GM21423 (cell line): ENCODE data around the gene SEMA3D.
A peak's percentile ranks its signal among the peaks of the same experiment; 100 is the strongest.

Experiments
- ATAC-seq: cut with Tn5 transposase; IDR thresholded peaks from one replicate; pipeline ENCODE4 v1.9.1; 2021; ENCODE audit warnings: mild to moderate bottlenecking, moderate library complexity; ENCODE audit not compliant: unreplicated experiment

SEMA3D gene

GRCh38 chr7:85184599-85185423 lies 2.0 kb downstream of the SEMA3D start:
- ATAC-seq = no peak

- no peak for ATAC-seq
Observed at GRCh38 chr7:85183296-85183695, 3.6 kb downstream of the SEMA3D start.

- no peak for ATAC-seq
Observed at GRCh38 chr7:85178531-85179298, 8.1 kb downstream of the SEMA3D start.

- ATAC-seq = no peak
Observed at GRCh38 chr7:85177316-85177715, 9.5 kb downstream of the SEMA3D start.

- ATAC-seq = no peak
Observed at GRCh38 chr7:85176197-85176596, 10.7 kb downstream of the SEMA3D start.

GRCh38 chr7:85175217-85175616 lies 11.6 kb downstream of the SEMA3D start:
- ATAC-seq = no peak

- ATAC-seq = no peak
Observed at GRCh38 chr7:85172530-85172941, 14.3 kb downstream of the SEMA3D start.

- no peak for ATAC-seq
Observed at GRCh38 chr7:85167636-85168035, 19.2 kb downstream of the SEMA3D start.

- ATAC-seq = no peak
Observed at GRCh38 chr7:85165263-85165662, 21.6 kb downstream of the SEMA3D start.

- ATAC-seq = no peak
Observed at GRCh38 chr7:85164376-85164775, 22.5 kb downstream of the SEMA3D start.

GRCh38 chr7:85162721-85163120 lies 24.1 kb downstream of the SEMA3D start:
- ATAC-seq = no peak

- peak; percentile 75 for ATAC-seq
Observed at GRCh38 chr7:85160223-85160622, 26.6 kb downstream of the SEMA3D start.

- no peak for ATAC-seq
Observed at GRCh38 chr7:85159003-85159402, 27.9 kb downstream of the SEMA3D start.

GRCh38 chr7:85156661-85157208 lies 30.1 kb downstream of the SEMA3D start:
- no peak for ATAC-seq

- no peak for ATAC-seq
Observed at GRCh38 chr7:85154282-85154937, 32.4 kb downstream of the SEMA3D start.

GRCh38 chr7:85153715-85154114 lies 33.1 kb downstream of the SEMA3D start:
- ATAC-seq = no peak

- ATAC-seq = no peak
Observed at GRCh38 chr7:85150624-85151023, 36.2 kb downstream of the SEMA3D start.

GRCh38 chr7:85144771-85145170 lies 42.1 kb downstream of the SEMA3D start:
- ATAC-seq = no peak

GRCh38 chr7:85135977-85136376 lies 50.9 kb downstream of the SEMA3D start:
- no peak for ATAC-seq

- ATAC-seq = no peak
Observed at GRCh38 chr7:85133560-85133959, 53.3 kb downstream of the SEMA3D start.

GRCh38 chr7:85133006-85133405 lies 53.9 kb downstream of the SEMA3D start:
- no peak for ATAC-seq
